Heart left ventricle (tissue), 16 donors: ENCODE data around the gene DROSHA. TPM values are rescaled to one million over a fixed set of nuclear protein-coding genes. Genes with fewer than 3 reads are reported as not detected.
"Not testable (repeated sequence)": the region's sequence is repeated elsewhere in the genome, so short reads cannot be mapped to it uniquely, and the experiment has no call there.

Experiments
- ATAC-seq, 4 donors: fragments of 200-7000 bp; cut with Tn5 transposase; one replicate each; pipeline ENCODE4 v1.9.1; 2020 to 2022; ENCODE audit warnings: moderate library complexity in 4 of 4, mild to moderate bottlenecking in 3 of 4, moderate number of reproducible peaks in 1 of 4
- DNase-seq, 5 donors: peaks; one replicate each; pipeline ENCODE4 v3.0.0-alpha.2; 2020
- H3K27ac ChIP-seq, 12 donors: fragments of 200-600 bp; sonication (generic) in 4 of 12; one replicate each; pipeline versions ENCODE4 v1.5.0 to v1.8.0; 2016 to 2022; ENCODE audit warnings: mild to moderate bottlenecking in 2 of 12
- H3K27me3 ChIP-seq, 9 donors: fragments of 200-600 bp; sonication (generic) in 2 of 9; one replicate each; pipeline versions ENCODE4 v1.5.1 to v1.8.0; 2016 to 2022; ENCODE audit warnings: mild to moderate bottlenecking in 3 of 9
- H3K36me3 ChIP-seq, 9 donors: fragments of 200-600 bp; sonication (generic) in 2 of 9; one replicate each; pipeline versions ENCODE4 v1.5.0 to v1.8.0; 2018 to 2022; ENCODE audit warnings: mild to moderate bottlenecking in 2 of 9
- H3K4me1 ChIP-seq, 12 donors: fragments of 200-600 bp; sonication (generic) in 4 of 12; one replicate each; pipeline versions ENCODE4 v1.5.0 to v1.8.0; 2016 to 2022; ENCODE audit warnings: mild to moderate bottlenecking in 3 of 12
- H3K4me3 ChIP-seq, 12 donors: fragments of 200-600 bp; sonication (generic) in 4 of 12; one replicate each; pipeline versions ENCODE4 v1.5.0 to v1.8.0; 2017 to 2022; ENCODE audit warnings: mild to moderate bottlenecking in 9 of 12, moderate library complexity in 4 of 12
- H3K9me3 ChIP-seq, 12 donors: fragments of 200-600 bp; sonication (generic) in 4 of 12; one replicate each; pipeline versions ENCODE4 v1.5.0 to v1.8.0; 2016 to 2022; ENCODE audit warnings: mild to moderate bottlenecking in 1 of 12
- CTCF ChIP-seq, 12 donors: fragments of 200-600 bp; sonication (generic) in 4 of 12; IDR thresholded peaks; one replicate each; pipeline versions ENCODE4 v1.5.0 to v1.8.0; 2018 to 2022; ENCODE audit warnings: antibody characterized with exemption in 12 of 12, mild to moderate bottlenecking in 5 of 12
- POLR2A ChIP-seq, 2 donors: fragments of 450-650 bp; IDR thresholded peaks; one replicate each; pipeline ENCODE4 v1.6.1; 2017; ENCODE audit warnings: antibody characterized with exemption in 2 of 2, mild to moderate bottlenecking in 2 of 2, moderate library complexity in 2 of 2
- WGBS, 4 donors: extraction: QIAGEN DNeasy Blood & Tissue Kit in 2 of 4; methylation state at CpG; one replicate each; pipeline versions ENCODE4 v1.1.5 to v1.1.7; 2013 to 2018; 5-methylcytosine and 5-hydroxymethylcytosine counted together
- intact Hi-C, 10 donors: fragments of 100-400 bp; cut with DNase I; formaldehyde crosslinking; loops; one replicate each; pipeline versions ENCODE4 v1.11.1 to v1.14.2; 2022
- polyA plus RNA-seq, 2 donors: library from polyadenylated mRNA; stranded (reverse); fragments of 200-250 nt; gene quantifications; one replicate each; pipeline ENCODE4 v1.2.3, GENCODE V29; 2013
- total RNA-seq, 9 donors: library from RNA; depleted of rRNA in 2 of 9; stranded (reverse); fragments of >200 nt in 2 of 9; fragmentation: NEBNext Ultra II Directional in 3 of 9; extraction: Animal tissue kit (Norgen Biotek cat#: 25700) in 3 of 9; gene quantifications; one replicate each; pipeline versions ENCODE4 v1.1.0 to v1.2.4, GENCODE V29; 2016 to 2023
- donor health status: ischemic (EF 13 %, LVEDD 7.1; RV severe dilation, severe dysfunction).
- donor health status: healthy with polysubstance abuse.
- donor health status: DM: no; HTN: yes; CAD: no.
- donor health status: DM: no; HTN: no; CAD: no.
- donor health status: ischemic (EF 25% LVEDD 6.9; RV normal size, moderate dysfunction).
- donor health status: ischemic (EF 25% LVEDD 5.7; RV mildly dilated, moderate dysfunction).
- donor health status: healthy.
- donor health status: DM: yes; HTN: yes; CAD: no.
- donor health status: ischemic (EF 35%, LVEDD 5.7; RV mildly dilated, moderate dysfunction).
- donor health status: nonischemic (EF 11% LVEDD 7.7; RV severe dilation, severe dysfunction).
- donor health status: DM: yes; HTN: yes; CAD: no.
- donor health status: PGD.
- donor health status: ischemic (EF 29% LVEDD 5.4; RV normal size, mild dysfunction).
- donor health status: nonischemic (EF 23%, LVEDD 6.1; RV moderate dilation, normal function).

The DROSHA gene
- total and polyA plus RNA-seq, 11 donors: 19.3 to 55.6 (median 33.2) TPM

DNA sequence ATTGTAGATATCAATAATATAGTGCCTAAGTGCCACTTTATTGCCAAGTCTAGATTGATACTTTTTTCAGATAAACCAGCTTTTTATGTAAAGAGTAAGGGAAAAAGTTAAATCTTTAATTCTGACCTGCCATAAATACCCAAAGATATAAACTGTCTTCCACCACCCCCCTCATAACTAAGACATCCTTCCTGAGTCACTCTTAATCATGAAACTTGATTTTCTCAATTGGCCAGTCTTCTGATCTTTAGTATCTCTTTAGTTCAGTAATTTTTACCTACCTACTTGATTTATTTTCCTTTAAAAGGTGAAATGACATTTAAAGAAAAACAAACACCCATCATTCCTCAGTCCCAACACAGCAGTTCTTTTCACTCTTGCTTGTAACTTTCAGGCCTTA is 22.0 kb upstream of the DROSHA start:
- DNase-seq (no peak), ATAC-seq (no peak)
- TF ChIP-seq POLR2A (IDR thresholded peaks at IDR 0.05) (no peak), CTCF (IDR thresholded peaks at IDR 0.05) (no peak)
- intact Hi-C loops: no loop called here
- no peak overlapping the region for H3K4me3 ChIP-seq
- no peaks in the 10 kb centered on the region for H3K9me3 ChIP-seq
- no peak overlapping the region for H3K27ac ChIP-seq
- peaks cover 0 to 85% (median 68%) of the 10 kb centered on the region in 9 donors for H3K36me3 ChIP-seq
- no peaks in the 10 kb centered on the region for H3K4me1 ChIP-seq
- no peaks in the 10 kb centered on the region for H3K27me3 ChIP-seq

GRCh38 chr5:31551878-31552277 is 20.0 kb upstream of the DROSHA start:
- no peaks in the 10 kb centered on the region for H3K9me3 ChIP-seq
- intact Hi-C loops: no loop called here
- ATAC-seq (no peak), DNase-seq (no peak)
- no peaks in the 10 kb centered on the region for H3K27me3 ChIP-seq
- no peak for TF ChIP-seq CTCF (IDR thresholded peaks at IDR 0.05)
- no peak for TF ChIP-seq POLR2A (IDR thresholded peaks at IDR 0.05)
- H3K4me1 ChIP-seq: no peaks in the 10 kb centered on the region
- H3K27ac ChIP-seq: no peak overlapping the region
- no peak overlapping the region for H3K4me3 ChIP-seq
- WGBS, 4 donors: 90 to 100% (median 96%) methylated on average over 3 of the region's 3 CpGs
- peaks cover 0 to 99% (median 83%) of the 10 kb centered on the region in 9 donors for H3K36me3 ChIP-seq

- H3K4me1 ChIP-seq, DNase-seq, ATAC-seq, H3K9me3 ChIP-seq, H3K27me3 ChIP-seq, H3K27ac ChIP-seq, intact Hi-C loops, H3K4me3 ChIP-seq: not testable (repeated sequence)
- H3K36me3 ChIP-seq: peaks cover 0 to 99% (median 83%) of the 10 kb centered on the region in 9 donors
- WGBS, 4 donors: 88 to 99% (median 97%) methylated on average over 2 of the region's 2 CpGs
Measured at GRCh38 chr5:31549114-31549513, 17.2 kb upstream of the DROSHA start.

DNA sequence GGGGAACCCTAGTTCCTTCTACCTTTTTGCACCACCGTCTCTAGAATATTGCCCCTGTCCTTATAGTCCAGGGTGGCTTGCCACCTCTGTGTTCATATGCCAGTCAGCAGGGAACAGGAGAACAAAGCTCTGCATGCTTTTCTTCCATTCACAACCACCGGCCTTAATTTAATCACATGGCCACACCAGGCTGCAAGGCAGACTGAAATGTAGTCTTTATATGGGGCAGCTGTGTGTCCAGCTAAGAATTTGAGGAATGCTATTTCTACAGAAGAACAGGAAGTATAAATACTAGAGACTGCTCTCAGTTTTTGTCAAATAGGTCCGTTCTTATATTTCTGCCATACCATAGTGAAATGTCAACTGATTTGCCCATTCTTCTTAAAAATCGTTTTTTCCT is 6.0 kb upstream of the DROSHA start:
- no peaks in the 10 kb centered on the region for H3K27me3 ChIP-seq
- 68 to 79% (median 73%) methylated on average over 4 of the region's 4 CpGs for WGBS, 4 donors
- peaks cover 0 to 14% (median 10%) of the 10 kb centered on the region in 12 donors for H3K4me1 ChIP-seq
- TF ChIP-seq CTCF (IDR thresholded peaks at IDR 0.05) (no peak), POLR2A (IDR thresholded peaks at IDR 0.05) (no peak)
- H3K36me3 ChIP-seq: peaks cover 0 to 91% (median 85%) of the 10 kb centered on the region in 9 donors
- no peak for ATAC-seq
- no peak overlapping the region for H3K27ac ChIP-seq
- intact Hi-C loops: no loop called here
- H3K9me3 ChIP-seq: no peaks in the 10 kb centered on the region
- DNase-seq: no peak
- H3K4me3 ChIP-seq: no peak overlapping the region

DNA sequence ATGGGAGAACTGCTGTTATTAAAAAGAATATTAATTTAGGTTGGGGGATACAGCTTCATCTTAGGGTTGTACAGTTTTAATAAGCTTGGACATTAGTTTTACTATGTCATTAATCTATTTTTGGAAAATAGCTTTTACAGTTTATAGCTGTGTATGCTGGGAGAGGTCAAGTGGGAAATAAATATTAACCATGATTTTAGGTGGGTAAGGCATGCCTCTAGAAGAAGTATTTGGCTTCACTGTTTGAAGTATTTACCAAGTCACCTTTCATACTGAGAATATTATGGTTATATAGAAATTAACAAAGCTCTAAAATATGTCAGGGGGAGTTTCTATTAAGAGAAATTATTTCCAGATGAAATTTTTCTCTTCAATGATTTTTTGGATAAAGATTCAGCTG is 5.5 kb upstream of the DROSHA start:
- Histone ChIP-seq H3K36me3 (peaks cover 0 to 86% (median 80%) of the 10 kb centered on the region in 9 donors), H3K9me3 (no peaks in the 10 kb centered on the region), H3K27ac (no peak overlapping the region), H3K4me3 (no peak overlapping the region), H3K27me3 (no peaks in the 10 kb centered on the region), H3K4me1 (peaks cover 0 to 17% (median 11%) of the 10 kb centered on the region in 12 donors)
- intact Hi-C loops: no loop called here
- DNase-seq: no peak
- no peak for ATAC-seq
- TF ChIP-seq POLR2A (IDR thresholded peaks at IDR 0.05) (no peak), CTCF (IDR thresholded peaks at IDR 0.05) (no peak)
